GM19351 (cell line): ENCODE data around the gene IGFALS.

ENCODE experiments used
- ATAC-seq: cut with Tn5 transposase; IDR thresholded peaks from one replicate; pipeline ENCODE4 v1.9.1; 2021; ENCODE audit warnings: mild to moderate bottlenecking, moderate library complexity; ENCODE audit not compliant: unreplicated experiment

Gene IGFALS

DNA sequence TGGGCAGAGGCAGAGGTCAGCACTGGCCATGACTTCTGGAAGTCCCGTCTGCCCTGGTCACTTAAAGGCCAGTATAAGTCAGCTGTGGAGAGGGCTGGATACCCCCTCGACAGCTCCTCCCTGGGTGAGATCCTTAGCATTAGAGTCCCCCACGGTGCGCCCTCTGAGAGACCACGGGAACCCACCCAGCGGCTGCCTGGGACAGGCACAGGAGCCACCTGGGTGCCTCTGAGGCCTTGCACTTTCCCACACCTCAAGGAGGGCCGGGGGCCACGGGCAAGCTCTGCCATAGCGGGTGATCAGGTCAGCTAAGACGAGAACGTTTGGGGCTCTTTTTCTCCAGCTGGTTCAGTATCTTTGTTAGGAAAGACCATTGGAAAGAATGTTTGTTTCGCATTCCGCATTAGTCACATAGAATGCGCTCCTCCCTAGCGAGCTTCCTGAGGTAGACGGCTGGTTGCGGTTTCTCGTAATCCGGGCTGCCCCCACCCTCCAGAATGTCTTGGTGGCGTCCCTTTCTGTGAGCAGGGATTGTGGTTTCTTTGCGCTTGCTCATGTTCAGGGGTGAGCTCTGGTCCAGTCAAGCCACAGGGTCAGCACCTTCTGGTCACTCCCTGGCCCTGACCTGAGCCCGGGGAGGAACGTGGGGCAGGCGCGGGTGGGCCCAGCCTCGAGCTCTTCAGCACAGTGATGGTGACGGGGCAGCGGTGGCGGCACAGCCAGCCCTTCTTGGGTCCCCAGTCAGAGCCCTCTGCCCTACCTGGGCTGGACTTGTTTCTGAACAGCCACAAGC, 47.4 kb downstream of the IGFALS start:
- ATAC-seq, result no peak

- no peak for ATAC-seq
These were observed 48.2 kb downstream of the IGFALS start for GRCh38 chr16:1745181-1745899.

DNA sequence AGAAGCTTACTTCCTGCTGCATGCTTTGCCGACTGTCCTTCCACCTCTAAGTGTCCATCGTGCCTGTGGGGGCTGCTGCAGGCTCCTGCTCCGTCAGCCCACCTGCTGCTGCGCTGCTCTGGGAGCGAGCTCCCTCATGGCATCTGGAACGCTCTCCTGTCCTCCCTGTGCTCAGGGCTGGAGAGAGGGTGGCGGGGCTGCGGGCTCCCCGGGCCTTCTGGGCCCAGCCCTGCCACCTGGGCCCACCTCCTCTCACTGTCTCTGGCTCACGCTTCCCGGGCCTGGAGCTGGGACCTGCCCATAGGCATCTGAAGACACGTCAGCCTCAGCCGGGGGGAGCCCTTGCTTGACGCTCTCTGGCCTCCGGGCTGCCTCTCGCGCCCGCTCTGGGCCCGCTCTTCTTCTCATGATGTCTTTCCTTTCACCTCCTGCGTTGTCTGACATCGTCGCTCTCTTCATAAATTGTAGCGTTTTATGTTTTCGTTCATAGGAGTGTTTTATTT, 49.1 kb downstream of the IGFALS start:
- ATAC-seq, result no peak

- ATAC-seq, result no peak
These were observed 49.8 kb downstream of the IGFALS start for GRCh38 chr16:1743376-1744337.

- no peak for ATAC-seq
These were observed 51.8 kb downstream of the IGFALS start for GRCh38 chr16:1741553-1742165.

GRCh38 chr16:1740781-1741490, 52.6 kb downstream of the IGFALS start:
- ATAC-seq, result no peak
